IMR-90 (cell line): ENCODE measurements around the gene ANKRD11. TPM values are rescaled to one million over a fixed set of nuclear protein-coding genes. Genes with fewer than 3 reads are reported as not detected.

ENCODE experiments used
- ATAC-seq: fragments of 200-7000 bp; cut with Tn5 transposase; 2 replicates; pipeline ENCODE4 v1.9.1; 2020; ENCODE audit warnings: low read depth, mild to moderate bottlenecking, moderate library complexity
- BruUV-seq: library from RNA; stranded (reverse); fragments of 400-500 nt; replicated peaks from 2 replicates; lab custom pipeline; 2021; lab: Mats Ljungman, UMichigan
- CTCF ChIA-PET: fragments of 300-600 bp; formaldehyde crosslinking; extraction: SDS; loops from one replicate; lab custom pipeline; 2021; ENCODE audit warnings: antibody characterized with exemption; lab: Yijun Ruan, JAX
- POLR2A ChIA-PET: fragments of 300-600 bp; sonication (Branson Sonifier 250); formaldehyde crosslinking; loops from one replicate; lab custom pipeline; 2022; ENCODE audit warnings: antibody characterized with exemption; ENCODE audit not compliant: unreplicated experiment; lab: Charles Lee
- DNase-seq: peaks from one replicate; pipeline ENCODE4 v3.0.0; 2013
- H2AFZ ChIP-seq: replicated peaks from 2 replicates; pipeline ENCODE3; 2013; ENCODE audit warnings: low read length, mild to moderate bottlenecking; ENCODE audit not compliant: poor library complexity
- H2AK5ac ChIP-seq: 2 replicates; pipeline ENCODE4 v1.6.1; 2013; ENCODE audit warnings: low read depth, low read length, inconsistent platforms
- H2AK9ac ChIP-seq: replicated peaks from 2 replicates; pipeline ENCODE3; 2013; ENCODE audit warnings: mild to moderate bottlenecking, low read depth, low read length, moderate library complexity; ENCODE audit not compliant: poor library complexity
- H2BK120ac ChIP-seq: 2 replicates; pipeline ENCODE4 v1.6.1; 2013; ENCODE audit warnings: low read depth, low read length, inconsistent platforms
- H2BK15ac ChIP-seq: 3 replicates; pipeline ENCODE4 v1.6.1; 2013; ENCODE audit warnings: low read depth, low read length, inconsistent platforms
- H2BK20ac ChIP-seq: 2 replicates; pipeline ENCODE4 v1.6.1; 2013; ENCODE audit warnings: low read depth, mild to moderate bottlenecking, inconsistent platforms, low read length, moderate library complexity
- H2BK5ac ChIP-seq: 2 replicates; pipeline ENCODE4 v1.6.1; 2013; ENCODE audit warnings: mild to moderate bottlenecking, low read depth, low read length, inconsistent platforms; ENCODE audit not compliant: poor library complexity, severe bottlenecking
- H3K14ac ChIP-seq: replicated peaks from 2 replicates; pipeline ENCODE4 v1.6.1; 2013; ENCODE audit warnings: low read depth, low read length, inconsistent platforms
- H3K18ac ChIP-seq: 2 replicates; pipeline ENCODE4 v1.6.1; 2013; ENCODE audit warnings: low read depth, low read length, control low read depth
- H3K23ac ChIP-seq: 2 replicates; pipeline ENCODE4 v1.6.1; 2013; ENCODE audit warnings: low read depth, low read length, inconsistent platforms
- H3K27ac ChIP-seq: 2 replicates; pipeline ENCODE4 v1.5.1; 2013; ENCODE audit warnings: mild to moderate bottlenecking, control low read depth, low read length; ENCODE audit not compliant: insufficient read depth
- H3K27me3 ChIP-seq: 2 replicates; pipeline ENCODE4 v1.6.1; 2013; ENCODE audit warnings: low read length; ENCODE audit not compliant: control insufficient read depth, insufficient read depth
- H3K36me3 ChIP-seq: 2 replicates; pipeline ENCODE4 v1.6.1; 2013; ENCODE audit warnings: low read length, mixed read lengths; ENCODE audit not compliant: control insufficient read depth, insufficient read depth
- H3K4ac ChIP-seq: 2 replicates; pipeline ENCODE4 v1.6.1; 2013; ENCODE audit warnings: low read depth, low read length, inconsistent platforms
- H3K4me1 ChIP-seq: 2 replicates; pipeline ENCODE4 v1.6.1; 2013; ENCODE audit warnings: low read length, mixed read lengths; ENCODE audit not compliant: control insufficient read depth, insufficient read depth
- H3K4me2 ChIP-seq: 2 replicates; pipeline ENCODE4 v1.6.1; 2013; ENCODE audit warnings: low read depth, mild to moderate bottlenecking, control low read depth, low read length, moderate library complexity
- H3K4me3 ChIP-seq: 2 replicates; pipeline ENCODE4 v1.5.1; 2013; ENCODE audit warnings: low read depth, mild to moderate bottlenecking, control low read depth, low read length, moderate library complexity; ENCODE audit not compliant: insufficient read depth
- H3K56ac ChIP-seq: 2 replicates; pipeline ENCODE4 v1.6.1; 2013; ENCODE audit warnings: low read length, inconsistent platforms; ENCODE audit not compliant: insufficient read depth; ENCODE audit errors: extremely low read depth
- H3K79me1 ChIP-seq, 2 experiments: 2 replicates each; pipeline ENCODE4 v1.6.1; 2013; ENCODE audit warnings: low read length in 2 of 2, inconsistent platforms in 1 of 2, low read depth in 1 of 2
- H3K9ac ChIP-seq: 2 replicates; pipeline ENCODE4 v1.6.1; 2013; ENCODE audit warnings: low read depth, low read length, control low read depth
- H3K9me1 ChIP-seq: 2 replicates; pipeline ENCODE4 v1.6.1; 2013; ENCODE audit warnings: low read length, inconsistent platforms; ENCODE audit not compliant: insufficient read depth
- H3K9me3 ChIP-seq: 2 replicates; pipeline ENCODE4 v1.6.1; 2013; ENCODE audit warnings: low read length; ENCODE audit not compliant: control insufficient read depth, insufficient read depth
- H4K20me1 ChIP-seq: 2 replicates; pipeline ENCODE4 v1.6.1; 2013; ENCODE audit warnings: low read length, inconsistent platforms; ENCODE audit not compliant: insufficient read depth
- H4K5ac ChIP-seq: 2 replicates; pipeline ENCODE4 v1.6.1; 2013; ENCODE audit warnings: mild to moderate bottlenecking, low read depth, low read length, control low read depth
- H4K8ac ChIP-seq, 2 experiments: 2 replicates each; pipeline ENCODE4 v1.6.1; 2013; ENCODE audit warnings: low read depth in 2 of 2, low read length in 2 of 2, control low read depth in 1 of 2, inconsistent platforms in 1 of 2
- H4K91ac ChIP-seq: 2 replicates; pipeline ENCODE4 v1.6.1; 2013; ENCODE audit warnings: low read depth, low read length, inconsistent platforms; ENCODE audit not compliant: insufficient read depth
- BHLHE40 ChIP-seq: fragments of 150-350 bp; IDR thresholded peaks from 2 replicates; pipeline ENCODE4 v1.6.1; 2016; ENCODE audit warnings: mild to moderate bottlenecking, low read depth, low read length
- CEBPB ChIP-seq: IDR thresholded peaks from 2 replicates; pipeline ENCODE4 v1.6.1; 2012; ENCODE audit warnings: low read depth, low read length, improper control_type of control experiment
- CHD1 ChIP-seq: IDR thresholded peaks from 2 replicates; pipeline ENCODE4 v1.6.1; 2012; ENCODE audit warnings: low read depth, low read length, improper control_type of control experiment
- CTCF ChIP-seq: conservative IDR thresholded peaks from 2 replicates; pipeline ENCODE4 v1.5.1; 2012; ENCODE audit warnings: mild to moderate bottlenecking, low read depth, low read length, improper control_type of control experiment
- ELK1 ChIP-seq: fragments of 150-350 bp; IDR thresholded peaks from 2 replicates; pipeline ENCODE4 v1.6.1; 2016; ENCODE audit warnings: low read depth, mild to moderate bottlenecking, low read length, moderate library complexity, borderline replicate concordance
- FOS ChIP-seq: fragments of 150-350 bp; IDR thresholded peaks from 2 replicates; pipeline ENCODE4 v1.6.1; 2016; ENCODE audit warnings: low read depth, low read length
- MAFK ChIP-seq: IDR thresholded peaks from 2 replicates; pipeline ENCODE4 v1.6.1; 2012; ENCODE audit warnings: low read depth, low read length, improper control_type of control experiment
- MAZ ChIP-seq: IDR thresholded peaks from 2 replicates; pipeline ENCODE4 v1.6.1; 2012; ENCODE audit warnings: low read depth, mild to moderate bottlenecking, low read length, improper control_type of control experiment, moderate library complexity, borderline replicate concordance
- MXI1 ChIP-seq: IDR thresholded peaks from 2 replicates; pipeline ENCODE4 v1.6.1; 2012; ENCODE audit warnings: low read depth, mild to moderate bottlenecking, low read length, moderate library complexity, borderline replicate concordance
- NFE2L2 ChIP-seq: fragments of 150-350 bp; IDR thresholded peaks from 2 replicates; pipeline ENCODE4 v1.6.1; 2016; ENCODE audit warnings: low read depth, mild to moderate bottlenecking, low read length
- POLR2A ChIP-seq: IDR thresholded peaks from 2 replicates; pipeline ENCODE4 v1.6.1; 2012; ENCODE audit warnings: mild to moderate bottlenecking, low read depth, low read length
- RAD21 ChIP-seq: IDR thresholded peaks from 2 replicates; pipeline ENCODE4 v1.6.1; 2012; ENCODE audit warnings: low read length, improper control_type of control experiment
- RCOR1 ChIP-seq: IDR thresholded peaks from 2 replicates; pipeline ENCODE4 v1.6.1; 2012; ENCODE audit warnings: mild to moderate bottlenecking, low read length, improper control_type of control experiment; ENCODE audit not compliant: insufficient replicate concordance
- SMC3 ChIP-seq: fragments of 150-350 bp; IDR thresholded peaks from 2 replicates; pipeline ENCODE4 v1.6.1; 2016; ENCODE audit warnings: low read depth, mild to moderate bottlenecking, antibody characterized with exemption, low read length, moderate library complexity
- USF2 ChIP-seq: fragments of 150-350 bp; IDR thresholded peaks from 2 replicates; pipeline ENCODE4 v1.6.1; 2017; ENCODE audit warnings: mild to moderate bottlenecking, antibody characterized with exemption, low read length, low read depth
- WGBS, 2 experiments: methylation state at CpG; one replicate each; pipeline versions ENCODE4 v1.1.5 to v1.1.7; 2013; ENCODE audit warnings: missing lambda C conversion rate in 2 of 2; ENCODE audit not compliant: insufficient read length in 1 of 2; ENCODE audit errors: extremely low coverage in 2 of 2; 5-methylcytosine and 5-hydroxymethylcytosine counted together
- dilution Hi-C: fragments of 300-500 bp; cut with HindIII; formaldehyde crosslinking; loops from one replicate; pipeline ENCODE4 v1.14.3; 2018; ENCODE audit warnings: low sequenced_read_pairs; ENCODE audit not compliant: unreplicated experiment
- in situ Hi-C: fragments of 300-500 bp; cut with MboI; formaldehyde crosslinking; loops from 3 replicates; pipeline ENCODE4 v1.14.3; 2019; ENCODE audit warnings: low sequenced_read_pairs, inconsistent platforms, mixed read lengths
- intact Hi-C: fragments of 100-400 bp; cut with micrococcal nuclease; formaldehyde crosslinking; loops from 2 replicates; pipeline ENCODE4 v1.10.0; 2022
- polyA plus RNA-seq, 3 experiments: library from polyadenylated mRNA; depleted of rRNA; stranded (reverse); fragments of >200 nt; gene quantifications; 2 replicates each; pipeline ENCODE4 v1.2.3, GENCODE V29; 2012; ENCODE audit warnings: low replicate concordance in 1 of 3
- total RNA-seq: library from RNA; depleted of rRNA; stranded (reverse); fragments of >200 nt; gene quantifications from 2 replicates; pipeline ENCODE4 v1.2.3, GENCODE V29; 2012

Gene ANKRD11
- total and polyA plus RNA-seq, 2 of the 4 experiments (the other 2 are of a cell fraction): 46.8 to 71.9 TPM

GRCh38 chr16:89370601-89371000, 119.8 kb downstream of the ANKRD11 start:
- no peak overlapping the region for H3K56ac ChIP-seq
- peaks cover 10% of the 10 kb centered on the region; the same call in 1 of the 2 replicates for H3K36me3 ChIP-seq
- H2AK9ac ChIP-seq: no peak overlapping the region
- intact Hi-C loops: loop anchor here (5.0 kb wide), 1 partner anchor 137 kb away; the partner anchor contains the start of gene SPG7
- in situ Hi-C loops: no loop called here
- TF ChIP-seq USF2 (no peak), MXI1 (no peak), ELK1 (no peak), SMC3 (no peak), RCOR1 (no peak), NFE2L2 (no peak), CEBPB (no peak), POLR2A (no peak), CTCF (no peak), MAFK (no peak), FOS (no peak), BHLHE40 (no peak), RAD21 (no peak), CHD1 (no peak), MAZ (no peak)
- no peak overlapping the region for H3K9ac ChIP-seq
- H3K18ac ChIP-seq: no peak overlapping the region
- H3K14ac ChIP-seq: no peak overlapping the region
- H2BK15ac ChIP-seq: no peak overlapping the region
- no peak overlapping the region for H4K5ac ChIP-seq
- H3K9me1 ChIP-seq: peaks cover 69% of the 10 kb centered on the region
- dilution Hi-C loops: no loop called here
- ChIA-PET POLR2A (interaction anchor here (0.6 kb wide), 1 partner anchor 34 kb away, joined by 3 read pairs; no protein-coding TSS in a partner anchor), CTCF (no interaction called here)
- no peak overlapping the region for H2BK120ac ChIP-seq
- peak overlapping the region; percentile 7 for H2BK5ac ChIP-seq
- 90% methylated on average over 8 of the region's 15 CpGs; no CpG with 5 or more reads in 1 of the 2 experiments for WGBS, 2 experiments
- H3K27ac ChIP-seq: no peak overlapping the region
- H4K20me1 ChIP-seq: peaks cover 100% of the 10 kb centered on the region
- H3K4ac ChIP-seq: no peak overlapping the region; the same call in 1 of the 2 replicates
- H2AFZ ChIP-seq: peak overlapping the region; percentile 44
- H3K4me2 ChIP-seq: no peak overlapping the region
- no peak for ATAC-seq
- no peak overlapping the region for H2BK20ac ChIP-seq
- no peak for DNase-seq
- peaks cover 19 to 92% of the 10 kb centered on the region in 2 experiments for H3K79me1 ChIP-seq
- H3K4me3 ChIP-seq: no peak overlapping the region
- no peak overlapping the region for H4K8ac ChIP-seq
- H3K9me3 ChIP-seq: no peaks in the 10 kb centered on the region
- H3K27me3 ChIP-seq: no peaks in the 10 kb centered on the region
- H2AK5ac ChIP-seq: 0 out of 2 replicates have a peak overlapping the region, but pooled peaks have one; percentile 44
- H3K23ac ChIP-seq: no peak overlapping the region
- peaks cover 32% of the 10 kb centered on the region for H3K4me1 ChIP-seq
- BruUV-seq: no TSS peak
- H4K91ac ChIP-seq: no peak overlapping the region
